ENCODE results near the gene EPC2.
A peak's percentile ranks its signal among the peaks of the same experiment; 100 is the strongest.

The EPC2 gene, protein sequence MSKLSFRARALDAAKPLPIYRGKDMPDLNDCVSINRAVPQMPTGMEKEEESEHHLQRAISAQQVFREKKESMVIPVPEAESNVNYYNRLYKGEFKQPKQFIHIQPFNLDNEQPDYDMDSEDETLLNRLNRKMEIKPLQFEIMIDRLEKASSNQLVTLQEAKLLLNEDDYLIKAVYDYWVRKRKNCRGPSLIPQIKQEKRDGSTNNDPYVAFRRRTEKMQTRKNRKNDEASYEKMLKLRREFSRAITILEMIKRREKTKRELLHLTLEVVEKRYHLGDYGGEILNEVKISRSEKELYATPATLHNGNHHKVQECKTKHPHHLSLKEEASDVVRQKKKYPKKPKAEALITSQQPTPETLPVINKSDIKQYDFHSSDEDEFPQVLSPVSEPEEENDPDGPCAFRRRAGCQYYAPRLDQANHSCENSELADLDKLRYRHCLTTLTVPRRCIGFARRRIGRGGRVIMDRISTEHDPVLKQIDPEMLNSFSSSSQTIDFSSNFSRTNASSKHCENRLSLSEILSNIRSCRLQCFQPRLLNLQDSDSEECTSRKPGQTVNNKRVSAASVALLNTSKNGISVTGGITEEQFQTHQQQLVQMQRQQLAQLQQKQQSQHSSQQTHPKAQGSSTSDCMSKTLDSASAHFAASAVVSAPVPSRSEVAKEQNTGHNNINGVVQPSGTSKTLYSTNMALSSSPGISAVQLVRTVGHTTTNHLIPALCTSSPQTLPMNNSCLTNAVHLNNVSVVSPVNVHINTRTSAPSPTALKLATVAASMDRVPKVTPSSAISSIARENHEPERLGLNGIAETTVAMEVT

DNA sequence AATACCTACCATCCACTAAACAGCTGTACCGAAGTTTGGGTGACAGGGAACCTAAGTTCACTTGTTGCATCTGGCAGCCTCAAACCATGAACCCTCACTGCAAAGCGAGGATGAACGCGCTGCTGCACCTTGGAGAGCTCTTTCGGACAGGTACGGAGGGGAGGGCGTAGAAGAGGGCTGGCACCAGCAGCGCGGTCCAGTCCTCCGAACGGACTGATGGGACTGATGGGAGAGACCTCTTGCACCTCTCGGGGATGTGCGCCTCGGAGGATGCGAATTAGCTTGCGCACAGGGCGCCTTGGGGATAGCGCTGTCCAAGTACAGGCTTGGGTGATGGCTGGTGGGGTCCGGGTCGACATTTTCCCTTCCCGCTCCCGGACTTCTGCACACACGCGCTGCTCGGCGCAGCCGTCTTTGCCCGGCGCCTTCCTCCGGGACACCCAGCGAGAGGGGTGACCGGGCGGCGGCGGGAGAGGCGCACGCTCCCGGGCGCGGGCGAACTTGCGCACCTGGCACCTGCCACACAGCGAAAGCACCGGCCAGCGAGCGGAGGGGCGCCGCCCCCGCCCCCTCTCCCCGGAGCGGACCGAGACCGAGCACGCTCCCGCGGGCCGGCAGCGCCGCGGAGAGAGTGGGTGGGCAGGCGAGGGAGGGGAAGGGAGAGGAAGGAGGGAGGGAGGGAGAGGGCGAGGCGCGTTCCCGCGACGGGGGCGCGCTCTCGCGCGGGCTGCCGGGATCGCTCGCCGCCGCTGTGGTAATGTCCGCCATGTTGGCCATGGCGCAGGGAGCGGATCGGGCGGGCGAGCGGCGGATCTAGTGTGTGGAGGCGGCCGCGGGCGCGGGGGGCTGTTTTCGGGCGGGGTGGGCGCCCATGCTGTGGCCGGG, at the start of gene EPC2:
EPC2 (plus strand) TSS at position 754 of the 885 bp plus-strand sequence. CDS start 267 bp downstream, outside the sequence.
- peak; percentile 93 for DNase-seq

DNA sequence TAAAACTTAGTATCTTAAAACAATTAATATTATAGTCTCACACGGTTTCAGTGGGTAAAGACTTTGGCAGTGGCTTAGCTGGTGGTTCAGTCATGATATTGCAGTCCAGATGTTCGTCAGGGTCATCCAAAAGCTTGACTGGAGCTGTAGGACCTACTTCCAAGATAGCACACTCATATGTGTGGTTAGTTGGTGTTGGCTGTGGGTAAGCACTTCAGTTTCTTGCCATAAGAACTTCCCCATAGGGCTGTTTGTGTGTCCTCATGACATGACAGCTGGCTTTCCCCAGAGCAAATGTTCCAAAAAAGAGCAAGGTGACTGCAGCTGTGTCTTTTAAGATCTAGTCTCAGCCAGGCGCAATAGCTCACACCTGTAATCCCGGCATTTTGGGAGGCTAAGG, 48.5 kb upstream of the EPC2 start:
- no peak for DNase-seq

DNA sequence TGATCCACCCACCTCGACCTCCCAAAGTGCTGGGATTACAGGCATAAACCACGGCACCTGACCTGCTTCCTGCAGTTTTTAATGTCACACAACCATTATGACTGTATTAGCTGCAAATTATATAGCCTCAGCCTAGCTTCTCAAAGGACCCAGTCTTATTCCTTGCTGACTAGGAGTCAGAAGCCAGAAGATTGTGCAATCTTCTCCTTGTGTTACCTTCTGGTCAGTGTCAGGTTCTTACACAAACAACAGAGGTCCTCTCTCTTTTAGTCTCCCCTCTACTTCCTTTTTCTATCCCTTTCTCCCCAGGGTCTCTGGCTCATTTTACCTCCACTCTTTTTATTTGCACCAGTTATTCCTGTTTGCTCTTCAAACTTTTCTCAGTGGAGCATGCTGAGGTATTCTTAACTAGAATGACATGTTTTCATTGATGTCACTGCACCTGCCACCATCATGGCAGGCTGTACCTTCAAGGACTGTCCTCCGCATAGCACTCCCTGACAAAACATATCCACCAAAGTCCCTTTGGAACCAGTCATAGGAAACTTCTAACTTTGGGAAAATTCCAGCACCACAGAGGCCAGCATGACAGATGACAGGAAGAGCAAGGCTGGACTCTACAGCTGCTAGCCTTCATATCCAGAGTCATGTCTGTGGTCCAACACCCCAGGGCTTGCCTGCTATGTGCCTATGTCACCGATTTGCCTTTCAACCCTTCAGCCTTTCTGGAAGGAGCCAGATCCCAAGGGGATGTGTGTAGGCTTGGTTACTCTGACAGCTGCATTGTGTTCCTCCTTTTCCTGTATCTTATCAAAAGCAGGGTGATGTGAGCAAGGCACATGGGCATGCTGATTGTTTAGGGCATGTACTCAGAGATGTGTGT, 45.2 kb upstream of the EPC2 start:
- no peak for DNase-seq

DNA sequence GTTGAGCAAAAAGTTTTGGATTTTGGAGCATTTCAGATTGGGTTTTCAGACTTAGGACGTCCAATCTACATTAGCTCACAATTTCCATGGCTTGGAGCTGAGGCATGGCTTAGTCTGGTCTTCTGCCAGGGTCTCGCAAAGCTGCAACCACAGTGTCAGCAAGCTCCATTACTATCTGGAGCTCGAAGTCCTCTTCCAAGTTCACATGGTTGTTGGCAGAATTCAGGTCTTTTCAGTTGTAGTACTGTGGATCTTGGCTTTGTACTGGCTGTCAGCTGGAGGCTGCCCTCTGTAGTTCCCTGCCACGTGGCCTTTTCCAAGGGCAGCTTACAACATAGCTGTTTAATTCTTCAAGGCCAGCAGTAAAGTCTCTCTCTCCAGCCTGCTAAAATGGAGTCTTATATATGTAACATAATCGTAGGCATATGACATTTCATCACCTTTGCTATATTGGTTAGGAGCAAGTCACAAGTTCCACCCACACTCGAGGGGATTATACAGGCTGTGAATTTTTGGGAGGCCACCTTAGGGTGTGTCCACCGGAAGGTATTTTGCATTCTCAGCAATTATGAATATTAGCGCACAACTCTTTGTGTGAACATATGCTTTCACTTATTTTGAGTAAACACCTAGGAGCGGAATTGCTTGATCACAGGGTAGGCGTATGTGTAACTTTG, 41.5 kb upstream of the EPC2 start:
- no peak for DNase-seq

DNA sequence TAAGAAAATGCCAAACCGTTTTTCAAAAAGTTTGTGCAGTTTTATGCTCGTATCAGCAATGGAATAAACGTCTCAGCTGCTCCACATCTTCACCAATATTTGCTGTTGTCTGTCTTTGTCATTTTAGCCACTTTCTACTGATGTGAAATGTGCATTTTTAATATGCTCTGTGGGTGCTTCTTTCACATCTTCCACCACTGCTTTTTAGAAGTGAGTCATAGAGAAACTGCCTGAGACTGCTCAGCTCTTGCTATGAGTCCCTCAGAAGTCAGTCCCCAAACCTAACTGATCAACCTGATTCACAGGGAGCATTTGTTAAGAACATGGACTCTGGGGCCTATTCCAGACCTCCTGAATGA, 41.0 kb upstream of the EPC2 start:
- no peak for DNase-seq

DNA sequence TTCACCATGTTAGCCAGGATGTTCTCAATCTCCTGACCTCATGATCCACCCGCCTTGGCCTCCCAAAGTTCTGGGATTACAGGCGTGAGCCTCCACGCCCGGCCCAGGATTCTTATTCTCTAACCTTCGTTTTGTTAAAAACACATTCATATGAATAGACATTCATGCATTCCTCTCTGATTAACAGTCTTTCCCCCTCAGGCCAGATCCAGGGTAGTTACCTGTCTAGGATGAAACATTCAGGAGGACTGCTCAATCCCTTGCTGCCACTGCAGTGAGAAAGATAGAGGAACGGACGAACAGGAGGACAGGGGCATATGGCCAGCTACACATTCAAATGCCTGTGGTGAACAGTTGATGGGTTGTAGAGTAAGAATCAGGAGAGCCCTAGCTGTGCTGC, 39.6 kb upstream of the EPC2 start:
- peak; percentile 64 for DNase-seq

DNA sequence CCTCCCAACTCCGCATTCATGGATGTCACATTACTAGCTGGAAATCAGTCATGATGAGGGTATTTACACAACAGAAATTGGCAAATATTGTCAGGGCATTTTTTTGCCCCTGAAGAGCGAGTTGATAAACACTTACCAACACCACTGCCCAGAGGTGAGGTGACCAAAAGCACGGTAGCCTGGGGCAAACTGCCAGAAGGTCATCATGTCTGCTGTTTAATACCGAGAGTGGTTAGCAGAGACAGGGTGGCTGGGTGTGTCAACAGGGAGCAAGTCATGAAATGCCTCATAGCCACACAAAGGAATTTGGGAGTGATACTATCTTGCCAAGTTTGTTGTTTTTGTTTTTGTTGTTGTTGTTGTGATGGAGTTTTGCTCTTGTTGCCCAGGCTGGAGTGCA, 37.0 kb upstream of the EPC2 start:
- peak; percentile 70 for DNase-seq

DNA sequence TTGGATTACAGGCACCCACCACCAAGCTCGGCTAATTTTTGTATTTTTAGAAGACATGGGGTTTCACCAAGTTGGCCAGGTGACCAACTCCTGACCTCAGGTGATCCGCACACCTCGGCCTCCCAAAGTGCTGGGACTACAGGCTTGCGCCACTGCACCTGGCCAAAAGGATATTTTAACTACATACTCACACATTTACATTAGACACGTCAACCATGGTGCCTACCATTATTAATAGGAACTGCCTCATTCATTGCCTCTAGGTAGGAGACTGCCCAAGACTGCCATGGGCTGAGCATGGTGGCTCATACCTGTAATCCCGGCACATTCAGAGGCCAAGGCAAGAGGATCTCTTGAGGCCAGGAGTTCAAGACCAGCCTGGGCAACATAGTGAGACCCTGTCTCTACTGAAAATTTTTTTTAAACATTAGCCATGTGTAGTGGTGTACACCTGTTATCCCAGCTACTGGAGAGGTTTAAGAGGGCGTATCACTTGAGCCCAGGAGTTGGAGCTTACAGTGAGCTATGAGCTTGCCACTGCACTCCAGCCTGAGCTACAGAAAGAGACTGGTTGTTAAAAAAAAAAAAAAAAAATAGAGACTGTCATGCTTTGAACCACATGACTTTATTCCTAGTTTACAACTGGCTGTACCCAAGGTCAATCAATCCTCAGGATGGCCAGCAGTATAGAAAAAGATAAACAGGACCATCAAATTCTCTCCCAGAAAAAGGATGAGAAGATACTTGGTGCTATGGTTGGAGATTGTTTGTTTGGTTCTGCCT, 31.1 kb upstream of the EPC2 start:
- no peak for DNase-seq

DNA sequence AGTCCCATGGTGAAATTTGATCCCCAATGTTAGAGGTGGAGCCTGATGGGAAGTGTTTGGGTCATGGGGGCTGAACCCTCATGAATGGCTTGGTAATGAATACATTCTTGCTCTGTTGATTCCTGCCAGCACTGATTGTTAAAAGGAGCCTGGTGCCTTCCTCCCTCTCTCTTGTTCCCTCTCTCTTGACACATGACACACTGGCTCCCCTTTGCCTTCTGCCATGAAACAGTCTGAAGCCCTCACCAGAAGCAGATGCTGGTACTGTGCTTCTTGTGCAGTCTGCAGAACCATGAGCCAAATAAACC, 30.6 kb upstream of the EPC2 start:
- peak; percentile 66 for DNase-seq

- peak; percentile 96 for DNase-seq
These were observed 30.1 kb upstream of the EPC2 start for GRCh38 chr2:148614322-148615049.

- peak; percentile 84 for DNase-seq
These were observed 29.1 kb upstream of the EPC2 start for GRCh38 chr2:148615381-148615841.

DNA sequence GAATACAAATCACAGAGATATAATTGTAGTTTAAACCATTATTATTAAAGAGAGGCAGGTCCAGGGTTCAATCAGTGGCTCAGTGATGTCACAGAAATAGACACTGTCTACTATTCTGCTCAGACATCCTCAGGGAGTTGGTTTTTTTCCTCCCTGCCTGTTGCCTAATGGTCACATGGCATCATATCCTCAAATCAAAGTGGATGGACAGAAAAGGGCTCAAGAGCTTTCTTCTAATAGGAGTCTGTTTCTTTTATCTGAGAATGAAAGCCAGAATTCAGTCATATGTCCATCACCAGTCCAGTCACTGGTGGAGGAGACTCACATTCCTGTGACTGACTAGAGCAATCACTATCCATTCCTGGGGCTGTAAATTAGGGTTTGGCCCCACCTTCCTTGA, 27.9 kb upstream of the EPC2 start:
- DNase-seq, result peak; percentile 67

GRCh38 chr2:148617219-148617618, 27.3 kb upstream of the EPC2 start:
- DNase-seq, result no peak

DNA sequence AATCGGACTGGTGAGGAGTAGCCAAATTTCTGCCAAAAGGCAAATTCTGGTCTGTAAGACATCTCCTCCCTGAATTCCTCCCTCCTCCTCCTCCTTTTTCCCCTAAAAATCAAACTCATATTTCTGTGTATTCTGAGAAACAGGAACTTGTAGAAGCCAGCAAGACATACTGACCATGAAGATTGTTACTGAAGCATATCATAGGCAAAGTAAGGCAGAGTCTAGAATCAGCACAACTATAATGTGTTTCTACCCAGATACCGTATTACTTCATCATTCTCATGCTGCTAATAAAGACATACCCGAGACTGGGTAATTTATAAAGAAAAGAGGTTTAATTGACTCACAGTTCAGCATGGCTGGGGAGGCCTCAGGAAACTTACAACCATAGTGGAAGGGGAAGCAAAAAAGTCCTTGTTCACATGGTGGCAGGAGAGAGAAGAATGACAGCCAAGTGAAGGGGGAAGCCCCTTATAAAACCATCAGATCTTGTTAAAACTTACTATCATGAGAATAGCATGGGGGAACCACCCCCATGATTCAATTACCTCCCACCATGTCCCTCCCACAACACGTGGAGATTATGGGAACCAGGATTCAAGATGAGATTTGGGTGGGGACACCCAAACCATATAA, 24.9 kb upstream of the EPC2 start:
- DNase-seq, result no peak

GRCh38 chr2:148622366-148622765, 22.2 kb upstream of the EPC2 start:
- DNase-seq, result no peak

DNA sequence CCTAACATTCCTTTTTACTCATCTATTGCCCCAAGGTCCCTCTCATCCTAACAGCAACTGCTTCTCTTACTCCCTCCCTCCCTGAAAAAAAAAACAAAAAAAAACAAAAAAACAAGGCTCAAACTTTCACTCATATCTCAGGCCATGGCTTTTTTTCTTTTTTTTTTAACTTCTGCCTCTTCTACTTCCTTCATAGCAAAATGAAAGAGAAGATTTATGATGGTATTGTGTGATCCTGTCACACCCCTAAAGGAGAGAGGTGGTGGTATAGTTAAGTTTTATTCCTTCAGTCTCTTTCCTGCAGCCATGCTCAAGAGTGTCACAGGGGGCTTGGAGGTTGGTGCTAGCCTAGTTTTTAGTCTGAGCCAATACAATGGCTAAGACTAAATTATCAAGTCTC, 21.5 kb upstream of the EPC2 start:
- no peak for DNase-seq

- no peak for DNase-seq
These were observed 17.3 kb upstream of the EPC2 start for GRCh38 chr2:148627224-148627623.

GRCh38 chr2:148634749-148635148, 9.8 kb upstream of the EPC2 start:
- no peak for DNase-seq

DNA sequence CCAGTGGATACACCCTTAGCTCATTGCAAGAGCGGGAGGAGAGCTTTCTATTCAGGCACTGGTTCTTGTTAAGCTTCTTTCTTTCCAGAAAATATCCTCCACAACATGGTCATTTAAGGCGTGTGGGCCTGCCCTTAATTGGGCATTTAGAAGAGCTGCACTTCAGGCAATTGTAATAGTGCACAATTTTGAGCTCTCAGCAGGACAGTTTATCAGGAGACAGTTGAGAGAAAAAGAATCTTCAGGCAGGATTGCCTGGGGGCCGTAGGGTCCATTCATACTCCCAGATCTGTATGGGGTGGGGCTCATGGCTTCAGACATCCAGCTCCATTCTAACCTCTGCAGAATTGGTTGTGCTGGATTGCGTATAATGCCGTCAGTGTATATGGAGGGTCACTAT, 6.0 kb upstream of the EPC2 start:
- peak; percentile 61 for DNase-seq

DNA sequence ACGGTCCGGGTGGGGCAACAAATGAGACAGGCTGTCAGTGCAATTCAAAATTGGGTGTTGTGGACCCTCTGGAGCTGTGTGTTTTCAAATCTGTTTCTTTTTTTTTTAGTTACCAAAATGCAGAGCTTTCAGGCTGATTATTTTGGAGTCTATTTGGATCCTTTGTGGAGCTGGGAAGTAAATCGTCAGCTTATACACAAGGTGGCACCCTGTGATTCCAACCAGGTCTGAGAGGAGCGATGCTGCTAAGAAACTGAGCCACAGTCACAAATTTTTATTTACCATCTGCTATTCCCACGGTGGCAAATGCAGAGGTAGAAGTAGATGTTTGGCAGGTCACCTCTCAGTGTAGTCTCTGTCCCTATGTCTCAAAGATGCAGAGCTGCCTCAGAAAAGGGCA, 3.8 kb upstream of the EPC2 start:
- no peak for DNase-seq

All from islet precursor cell (in vitro differentiated cells).